SU-DHL-6 (cell line): ENCODE results near the gene SLCO3A1.

ENCODE experiments used
- H2AFZ ChIP-seq: fragments of 200-600 bp; sonication (generic); 2 replicates; pipeline ENCODE4 v1.6.1; 2014; ENCODE audit warnings: low read depth, mild to moderate bottlenecking, moderate library complexity, mixed read lengths, antibody characterized with exemption, low read length; ENCODE audit not compliant: severe bottlenecking
- H3F3A ChIP-seq: fragments of 200-600 bp; shearing (Covaris generic); 2 replicates; pipeline ENCODE4 v1.6.0; 2016; ENCODE audit warnings: antibody characterized with exemption, mild to moderate bottlenecking; ENCODE audit not compliant: insufficient read depth
- H3K27ac ChIP-seq: fragments of 200-600 bp; sonication (generic); 2 replicates; pipeline ENCODE4 v1.5.1; 2016; ENCODE audit warnings: low read depth, mild to moderate bottlenecking, low read length, moderate library complexity, mixed read lengths
- H3K27me3 ChIP-seq: fragments of 200-600 bp; sonication (generic), shearing (Covaris generic); 2 replicates; pipeline ENCODE4 v1.6.0; 2014; ENCODE audit warnings: mild to moderate bottlenecking, low read length
- H3K36me3 ChIP-seq: fragments of 200-600 bp; sonication (generic); 2 replicates; pipeline ENCODE4 v1.6.1; 2014; ENCODE audit warnings: mild to moderate bottlenecking, low read length, mixed read lengths
- H3K4me2 ChIP-seq: fragments of 300-600, 200-600 bp; shearing (Covaris generic), sonication (generic); 2 replicates; pipeline ENCODE4 v1.6.0; 2014; ENCODE audit warnings: low read length, low read depth, mild to moderate bottlenecking; ENCODE audit not compliant: poor library complexity, severe bottlenecking
- H3K4me3 ChIP-seq: fragments of 200-600 bp; sonication (generic); 2 replicates; pipeline ENCODE4 v1.5.1; 2014; ENCODE audit warnings: antibody characterized with exemption, low read length, mild to moderate bottlenecking, mixed read lengths; ENCODE audit not compliant: insufficient read depth, poor library complexity, severe bottlenecking
- H3K79me2 ChIP-seq: fragments of 200-600 bp; sonication (generic); 2 replicates; pipeline ENCODE4 v1.6.1; 2014; ENCODE audit warnings: mild to moderate bottlenecking, low read length, moderate library complexity; ENCODE audit not compliant: insufficient read depth
- H3K9ac ChIP-seq: fragments of 200-600 bp; sonication (generic); 2 replicates; pipeline ENCODE4 v1.7.0; 2014; ENCODE audit warnings: mild to moderate bottlenecking, low read length
- H3K9me2 ChIP-seq: fragments of 200-600 bp; sonication (generic); replicated peaks from 2 replicates; pipeline ENCODE4 v1.6.1; 2014; ENCODE audit warnings: low read length; ENCODE audit not compliant: insufficient read depth
- H3K9me3 ChIP-seq: fragments of 200-600 bp; sonication (generic); 2 replicates; pipeline ENCODE4 v1.6.1; 2014; ENCODE audit warnings: low read length, mixed read lengths; ENCODE audit not compliant: insufficient read depth
- H4K20me1 ChIP-seq: fragments of 200-600 bp; sonication (generic); 2 replicates; pipeline ENCODE4 v1.6.1; 2014; ENCODE audit warnings: low read depth, mild to moderate bottlenecking, antibody characterized with exemption, low read length, moderate library complexity, mixed read lengths
- CTCF ChIP-seq: fragments of 200-600 bp; sonication (generic); IDR thresholded peaks from one replicate; pipeline ENCODE4 v1.5.1; 2017; ENCODE audit warnings: antibody characterized with exemption, mild to moderate bottlenecking, low read length, moderate library complexity; ENCODE audit not compliant: insufficient read depth, poor library complexity, severe bottlenecking
- EZH2phosphoT487 ChIP-seq: fragments of 200-600 bp; sonication (generic), shearing (Covaris generic); conservative IDR thresholded peaks from 2 replicates; pipeline ENCODE4 v1.6.1; 2018; ENCODE audit warnings: mild to moderate bottlenecking, antibody characterized with exemption, low read length, moderate library complexity, mixed read lengths

SLCO3A1 gene

GRCh38 chr15:92077353-92078085, 224.0 kb downstream of the SLCO3A1 start:
- no peaks in the 10 kb centered on the region for H3K27me3 ChIP-seq
- no peaks in the 10 kb centered on the region for H4K20me1 ChIP-seq
- H3K79me2 ChIP-seq: no peaks in the 10 kb centered on the region
- no peak overlapping the region for H3K9ac ChIP-seq
- H3K9me2 ChIP-seq: no peaks in the 10 kb centered on the region
- TF ChIP-seq CTCF (peak; percentile 61), EZH2phosphoT487 (no peak)
- H3K4me2 ChIP-seq: no peak overlapping the region
- no peaks in the 10 kb centered on the region for H3F3A ChIP-seq
- no peak overlapping the region for H3K27ac ChIP-seq
- H3K4me3 ChIP-seq: no peak overlapping the region
- H3K36me3 ChIP-seq: no peaks in the 10 kb centered on the region
- H2AFZ ChIP-seq: no peak overlapping the region
- H3K9me3 ChIP-seq: no peaks in the 10 kb centered on the region

DNA sequence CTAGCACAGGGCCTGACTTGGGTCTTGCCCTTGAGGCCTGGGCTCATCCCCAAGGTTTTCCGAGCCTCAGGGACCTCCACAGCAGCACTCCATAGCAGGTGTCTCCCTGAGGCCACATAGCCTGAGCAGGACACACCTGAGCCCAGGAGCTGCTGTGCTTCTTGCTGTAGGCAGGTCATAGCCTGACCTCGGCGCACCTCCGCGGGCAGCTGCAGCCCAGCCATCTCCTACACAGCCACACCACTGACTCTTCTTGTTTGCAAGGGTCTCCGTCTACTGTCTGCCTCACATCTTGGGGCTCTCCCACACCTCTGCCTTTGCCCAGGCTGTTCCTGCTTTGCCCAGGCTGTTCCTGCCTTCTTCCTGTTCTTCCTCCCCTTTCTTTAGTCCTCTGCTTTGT, 224.8 kb downstream of the SLCO3A1 start:
- no peaks in the 10 kb centered on the region for H3F3A ChIP-seq
- H3K9me3 ChIP-seq: no peaks in the 10 kb centered on the region
- no peaks in the 10 kb centered on the region for H3K9me2 ChIP-seq
- H3K4me3 ChIP-seq: no peak overlapping the region
- no peaks in the 10 kb centered on the region for H3K36me3 ChIP-seq
- H2AFZ ChIP-seq: no peak overlapping the region
- TF ChIP-seq EZH2phosphoT487 (no peak), CTCF (no peak)
- no peak overlapping the region for H3K9ac ChIP-seq
- H3K27ac ChIP-seq: no peak overlapping the region
- no peaks in the 10 kb centered on the region for H3K27me3 ChIP-seq
- no peaks in the 10 kb centered on the region for H3K79me2 ChIP-seq
- H3K4me2 ChIP-seq: no peak overlapping the region
- no peaks in the 10 kb centered on the region for H4K20me1 ChIP-seq

DNA sequence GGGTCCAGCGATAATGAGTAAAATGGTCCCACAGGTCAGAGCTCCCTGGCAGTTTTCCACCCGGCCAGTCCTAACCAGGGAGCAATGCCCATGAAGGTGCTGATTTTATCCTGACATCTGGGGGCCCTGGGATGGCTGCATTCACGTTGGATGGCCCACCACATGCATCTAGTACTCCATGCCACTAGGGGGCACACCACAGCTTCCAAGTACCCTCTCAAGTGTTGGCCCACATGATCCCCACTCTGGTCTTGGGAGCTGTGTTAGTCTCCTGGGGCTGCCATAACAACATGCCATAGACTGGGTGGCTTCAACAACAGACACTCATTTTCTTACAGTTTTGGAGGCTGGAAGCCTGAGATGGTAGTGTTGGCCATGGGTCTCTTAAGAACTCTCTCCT, 225.5 kb downstream of the SLCO3A1 start:
- Histone ChIP-seq H2AFZ (no peak overlapping the region), H3K4me2 (no peak overlapping the region), H3K4me3 (no peak overlapping the region), H3K9me2 (no peaks in the 10 kb centered on the region), H3K27ac (no peak overlapping the region), H3K9me3 (no peaks in the 10 kb centered on the region), H3K79me2 (no peaks in the 10 kb centered on the region), H3K9ac (no peak overlapping the region), H3K27me3 (no peaks in the 10 kb centered on the region), H3F3A (no peaks in the 10 kb centered on the region), H4K20me1 (no peaks in the 10 kb centered on the region), H3K36me3 (no peaks in the 10 kb centered on the region)
- TF ChIP-seq EZH2phosphoT487 (no peak), CTCF (peak; percentile 39)
